Measurements from ENCODE around the gene UFD1. TPM values are rescaled to one million over a fixed set of nuclear protein-coding genes. Genes with fewer than 3 reads are reported as not detected.
A peak's percentile ranks its signal among the peaks of the same experiment; 100 is the strongest.

The UFD1 gene
- total and polyA plus RNA-seq, 2 donors (not counting 1 experiment from before 2014, with no cell fraction given): 41.3 to 86.2 TPM

GRCh38 chr22:19411690-19412045, 67.3 kb downstream of the UFD1 start:
- no peak overlapping the region for H3K4me2 ChIP-seq (ENCODE audit: extremely low read depth, insufficient read depth, low read length)
- H3K79me2 ChIP-seq (ENCODE audit: control insufficient read depth, insufficient read depth, low read length): peaks cover 31% of the 10 kb centered on the region
- no peak for DNase-seq (ENCODE audit: low read depth in 2 of 2)
- H2AFZ ChIP-seq (ENCODE audit: low read length): no peak overlapping the region
- H3K36me3 ChIP-seq (ENCODE audit: control insufficient read depth, insufficient read depth, low read length): peaks cover 9% of the 10 kb centered on the region
- no peak overlapping the region for H3K4me3 ChIP-seq (replicated peaks in 1 of 4; ENCODE audit: control extremely low read depth in 1 of 4, insufficient read depth in 1 of 4, low read depth in 3 of 4, low read length in 4 of 4)
- H3K4me1 ChIP-seq (ENCODE audit: control insufficient read depth, extremely low read depth, insufficient read depth, low read length): no peaks in the 10 kb centered on the region
- H3K9ac ChIP-seq (ENCODE audit: insufficient read depth, low read length): no peak overlapping the region
- H4K20me1 ChIP-seq (ENCODE audit: control insufficient read depth, extremely low read depth, insufficient read depth, low read length): no peaks in the 10 kb centered on the region
- no peak overlapping the region for H3K27ac ChIP-seq (ENCODE audit: insufficient read depth, low read length)
- no peaks in the 10 kb centered on the region for H3K27me3 ChIP-seq (ENCODE audit: control insufficient read depth, insufficient read depth, low read length)
- TF ChIP-seq, protein P1, sequence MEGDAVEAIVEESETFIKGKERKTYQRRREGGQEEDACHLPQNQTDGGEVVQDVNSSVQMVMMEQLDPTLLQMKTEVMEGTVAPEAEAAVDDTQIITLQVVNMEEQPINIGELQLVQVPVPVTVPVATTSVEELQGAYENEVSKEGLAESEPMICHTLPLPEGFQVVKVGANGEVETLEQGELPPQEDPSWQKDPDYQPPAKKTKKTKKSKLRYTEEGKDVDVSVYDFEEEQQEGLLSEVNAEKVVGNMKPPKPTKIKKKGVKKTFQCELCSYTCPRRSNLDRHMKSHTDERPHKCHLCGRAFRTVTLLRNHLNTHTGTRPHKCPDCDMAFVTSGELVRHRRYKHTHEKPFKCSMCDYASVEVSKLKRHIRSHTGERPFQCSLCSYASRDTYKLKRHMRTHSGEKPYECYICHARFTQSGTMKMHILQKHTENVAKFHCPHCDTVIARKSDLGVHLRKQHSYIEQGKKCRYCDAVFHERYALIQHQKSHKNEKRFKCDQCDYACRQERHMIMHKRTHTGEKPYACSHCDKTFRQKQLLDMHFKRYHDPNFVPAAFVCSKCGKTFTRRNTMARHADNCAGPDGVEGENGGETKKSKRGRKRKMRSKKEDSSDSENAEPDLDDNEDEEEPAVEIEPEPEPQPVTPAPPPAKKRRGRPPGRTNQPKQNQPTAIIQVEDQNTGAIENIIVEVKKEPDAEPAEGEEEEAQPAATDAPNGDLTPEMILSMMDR (conservative IDR thresholded peaks at IDR 0.05 in 1 of 2, IDR thresholded peaks at IDR 0.05 in 1 of 2; ENCODE audit: low read depth in 1 of 2, low read length in 2 of 2): no peak
- no peak for TF ChIP-seq EZH2 (IDR thresholded peaks at IDR 0.05; ENCODE audit: low read length, missing control alignments)
- no peaks in the 10 kb centered on the region for H3K9me3 ChIP-seq (ENCODE audit: control insufficient read depth, insufficient read depth, low read depth, low read length)

DNA sequence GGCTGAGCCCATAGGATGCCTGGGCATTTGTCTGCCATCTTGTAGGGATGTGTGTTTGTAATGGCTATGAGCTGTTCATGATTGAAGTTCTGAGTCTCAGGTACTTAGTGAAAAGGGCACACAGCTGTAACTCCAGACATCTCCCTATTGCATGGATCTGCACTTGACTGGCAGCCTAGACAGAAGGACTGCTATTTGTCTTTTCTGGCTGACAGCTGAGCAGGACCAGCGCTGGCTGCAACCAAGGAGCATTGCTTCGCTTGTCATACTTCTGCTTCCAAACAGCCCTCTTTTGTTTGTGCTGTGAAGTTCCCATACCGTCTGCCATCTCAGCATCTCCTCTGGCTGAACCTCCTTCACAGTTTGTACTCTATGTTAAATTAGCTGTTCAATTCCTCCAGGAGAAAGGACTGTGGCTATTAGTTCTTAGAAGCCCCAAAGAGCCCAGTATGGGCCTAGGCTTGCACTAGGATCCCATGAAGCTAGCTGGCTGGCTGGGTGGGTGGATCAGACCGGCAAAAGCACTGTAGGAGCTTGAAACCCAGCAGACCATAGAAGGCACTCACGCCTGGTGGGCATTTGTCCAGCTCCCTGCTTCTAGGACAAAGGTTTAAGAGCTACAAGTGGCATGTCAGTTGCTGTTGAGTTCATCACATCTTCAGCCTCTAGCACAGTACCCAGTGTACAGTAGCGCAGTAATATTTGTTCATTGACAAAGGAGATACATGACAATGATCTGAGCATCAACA, 67.9 kb downstream of the UFD1 start:
- Histone ChIP-seq H3K4me3 (replicated peaks in 1 of 4; ENCODE audit: control extremely low read depth in 1 of 4, insufficient read depth in 1 of 4, low read depth in 3 of 4, low read length in 4 of 4) (no peak overlapping the region), H3K4me1 (ENCODE audit: control insufficient read depth, extremely low read depth, insufficient read depth, low read length) (no peaks in the 10 kb centered on the region), H3K27ac (ENCODE audit: insufficient read depth, low read length) (no peak overlapping the region), H3K79me2 (ENCODE audit: control insufficient read depth, insufficient read depth, low read length) (peaks cover 26% of the 10 kb centered on the region), H3K4me2 (ENCODE audit: extremely low read depth, insufficient read depth, low read length) (no peak overlapping the region), H3K9me3 (ENCODE audit: control insufficient read depth, insufficient read depth, low read depth, low read length) (no peaks in the 10 kb centered on the region), H3K27me3 (ENCODE audit: control insufficient read depth, insufficient read depth, low read length) (no peaks in the 10 kb centered on the region), H2AFZ (ENCODE audit: low read length) (no peak overlapping the region), H3K9ac (ENCODE audit: insufficient read depth, low read length) (no peak overlapping the region), H3K36me3 (ENCODE audit: control insufficient read depth, insufficient read depth, low read length) (peaks cover 9% of the 10 kb centered on the region), H4K20me1 (ENCODE audit: control insufficient read depth, extremely low read depth, insufficient read depth, low read length) (no peaks in the 10 kb centered on the region)
- DNase-seq (ENCODE audit: low read depth in 2 of 2): no peak
- TF ChIP-seq EZH2 (IDR thresholded peaks at IDR 0.05; ENCODE audit: low read length, missing control alignments): no peak
- TF ChIP-seq, protein P1 (conservative IDR thresholded peaks at IDR 0.05 in 1 of 2, IDR thresholded peaks at IDR 0.05 in 1 of 2; ENCODE audit: low read depth in 1 of 2, low read length in 2 of 2): no peak

DNA sequence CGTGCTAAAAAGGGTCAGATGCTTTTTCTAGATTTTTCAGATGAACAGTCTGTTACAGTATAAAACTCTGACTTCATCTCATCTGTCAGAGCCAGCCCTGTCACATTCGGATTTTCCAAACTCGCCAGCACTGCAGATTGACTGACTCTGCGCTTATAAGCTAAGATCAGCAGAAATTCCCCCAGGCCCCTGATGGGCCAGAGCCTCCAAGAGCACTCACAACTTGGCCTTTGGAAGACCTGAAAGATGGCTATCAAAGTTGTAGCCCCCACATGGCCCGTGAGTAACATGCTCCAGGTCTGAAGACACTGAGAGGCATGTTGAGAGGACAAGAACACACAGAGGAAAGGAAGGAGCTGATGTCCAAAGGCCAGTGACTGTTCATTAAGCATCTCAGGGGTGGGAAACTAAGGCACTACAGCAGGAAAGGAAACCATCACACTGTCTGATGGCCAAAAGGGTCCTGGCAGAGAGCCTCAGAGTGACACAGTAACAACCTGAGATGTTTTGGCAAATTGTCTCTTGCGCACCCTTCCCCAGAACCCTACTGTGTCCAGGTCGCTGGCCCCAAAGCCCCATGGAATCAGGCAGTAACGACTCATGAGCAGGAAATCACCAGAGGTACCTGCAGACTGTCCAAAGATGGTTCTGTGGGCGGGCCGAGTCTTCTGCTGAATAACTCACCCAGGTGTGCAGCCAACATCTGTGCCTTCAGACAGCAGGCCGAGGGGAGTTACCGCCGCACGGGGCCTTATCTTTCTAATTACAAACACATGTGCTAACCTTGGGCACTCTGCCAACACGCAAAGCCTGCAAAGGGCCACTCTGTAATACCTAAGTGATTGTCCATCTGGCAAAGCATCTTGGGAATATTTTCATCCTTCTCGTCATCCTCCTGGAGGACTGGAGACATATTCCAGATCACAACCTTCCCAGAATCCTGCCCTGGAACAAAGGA, 71.1 kb downstream of the UFD1 start:
- Histone ChIP-seq H3K4me3 (replicated peaks in 1 of 4; ENCODE audit: control extremely low read depth in 1 of 4, insufficient read depth in 1 of 4, low read depth in 3 of 4, low read length in 4 of 4) (no peak overlapping the region), H3K27ac (ENCODE audit: insufficient read depth, low read length) (no peak overlapping the region), H3K4me1 (ENCODE audit: control insufficient read depth, extremely low read depth, insufficient read depth, low read length) (no peaks in the 10 kb centered on the region), H3K9me3 (ENCODE audit: control insufficient read depth, insufficient read depth, low read depth, low read length) (no peaks in the 10 kb centered on the region), H3K79me2 (ENCODE audit: control insufficient read depth, insufficient read depth, low read length) (peaks cover 15% of the 10 kb centered on the region), H3K4me2 (ENCODE audit: extremely low read depth, insufficient read depth, low read length) (no peak overlapping the region), H2AFZ (ENCODE audit: low read length) (no peak overlapping the region), H3K36me3 (ENCODE audit: control insufficient read depth, insufficient read depth, low read length) (peaks cover 9% of the 10 kb centered on the region), H3K9ac (ENCODE audit: insufficient read depth, low read length) (no peak overlapping the region), H4K20me1 (ENCODE audit: control insufficient read depth, extremely low read depth, insufficient read depth, low read length) (no peaks in the 10 kb centered on the region), H3K27me3 (ENCODE audit: control insufficient read depth, insufficient read depth, low read length) (no peaks in the 10 kb centered on the region)
- TF ChIP-seq, protein P1 (conservative IDR thresholded peaks at IDR 0.05 in 1 of 2, IDR thresholded peaks at IDR 0.05 in 1 of 2; ENCODE audit: low read depth in 1 of 2, low read length in 2 of 2): no peak
- TF ChIP-seq EZH2 (IDR thresholded peaks at IDR 0.05; ENCODE audit: low read length, missing control alignments): no peak
- DNase-seq (ENCODE audit: low read depth in 2 of 2): peak in 1 of 2 donors; percentile 17

Measured in fibroblast of lung (primary cell).